HUDEP-2 (cell line): ENCODE measurements around the gene SERPINB10.
"Not testable (repeated sequence)": the region's sequence is repeated elsewhere in the genome, so short reads cannot be mapped to it uniquely, and the experiment has no call there.

Experiments used
- DNase-seq, 76 experiments: peaks; one replicate each; lab custom pipeline; 2025; ENCODE audit not compliant: unreplicated experiment in 76 of 76; lab: John Stamatoyannopoulos, UW

The SERPINB10 gene

GRCh38 chr18:63940543-63941050 lies 32.8 kb downstream of the SERPINB10 start:
- DNase-seq: not testable (repeated sequence)

GRCh38 chr18:63947051-63947790 lies 39.5 kb downstream of the SERPINB10 start:
- no peak for DNase-seq

- no peak for DNase-seq
Measured at GRCh38 chr18:63949068-63949737, 41.4 kb downstream of the SERPINB10 start, which contains the start of gene HMSD. TSS of gene HMSD (plus strand) at chr18:63949301. CDS start at chr18:63953456, 4,155 bp downstream.

- no peak for DNase-seq
Measured at GRCh38 chr18:63951302-63951705, 43.5 kb downstream of the SERPINB10 start.

GRCh38 chr18:63953811-63954210 lies 46.1 kb downstream of the SERPINB10 start:
- no peak for DNase-seq

- DNase-seq: no peak
Measured at GRCh38 chr18:63956755-63957154, 49.0 kb downstream of the SERPINB10 start.

GRCh38 chr18:63960891-63961290 lies 53.1 kb downstream of the SERPINB10 start:
- no peak for DNase-seq

DNA sequence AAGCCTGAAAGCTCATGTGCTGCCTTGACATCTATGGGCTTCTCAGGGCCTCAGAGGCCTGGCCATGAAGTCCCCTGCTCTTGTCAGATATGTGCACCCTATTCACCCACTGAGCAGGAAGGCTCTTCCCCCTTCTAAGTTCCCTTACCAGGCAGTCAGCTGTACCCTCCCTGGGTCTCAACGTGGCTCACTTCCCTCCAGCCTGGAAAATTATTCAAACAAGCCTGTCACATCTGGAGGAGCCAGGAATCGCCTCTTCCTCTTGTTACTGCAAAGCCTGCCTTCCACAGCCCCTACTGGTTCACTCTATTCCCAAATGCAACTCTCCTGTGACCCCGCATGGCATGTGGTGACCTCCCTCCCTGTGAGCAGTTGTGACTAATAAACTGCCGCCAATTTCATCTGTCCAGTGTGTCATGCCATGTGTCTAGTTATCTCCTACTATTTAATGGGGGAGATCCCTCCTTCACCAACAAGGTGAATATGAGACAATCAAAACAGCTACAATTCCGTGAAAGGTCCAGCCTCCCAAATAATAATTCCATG lies 53.8 kb downstream of the SERPINB10 start:
- DNase-seq: no peak

DNA sequence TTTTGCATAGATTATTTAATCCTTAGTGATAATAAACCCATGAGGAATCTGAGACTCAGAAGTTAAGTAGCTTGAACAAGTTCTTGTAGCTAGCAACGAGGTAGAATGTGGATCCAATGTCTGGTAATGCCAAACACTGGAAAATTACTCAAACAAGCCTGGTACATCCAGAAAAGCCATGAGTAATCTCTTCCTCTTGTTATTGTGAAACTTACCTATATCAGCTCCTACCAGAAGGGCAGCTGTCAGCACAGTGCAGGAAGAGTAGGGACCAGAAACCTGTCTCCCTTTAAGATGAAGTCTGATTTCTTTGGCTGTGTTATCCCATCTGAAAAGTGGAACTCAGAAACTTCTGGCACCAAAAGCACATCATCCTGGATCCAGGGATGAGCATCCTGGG lies 54.4 kb downstream of the SERPINB10 start:
- no peak for DNase-seq

DNA sequence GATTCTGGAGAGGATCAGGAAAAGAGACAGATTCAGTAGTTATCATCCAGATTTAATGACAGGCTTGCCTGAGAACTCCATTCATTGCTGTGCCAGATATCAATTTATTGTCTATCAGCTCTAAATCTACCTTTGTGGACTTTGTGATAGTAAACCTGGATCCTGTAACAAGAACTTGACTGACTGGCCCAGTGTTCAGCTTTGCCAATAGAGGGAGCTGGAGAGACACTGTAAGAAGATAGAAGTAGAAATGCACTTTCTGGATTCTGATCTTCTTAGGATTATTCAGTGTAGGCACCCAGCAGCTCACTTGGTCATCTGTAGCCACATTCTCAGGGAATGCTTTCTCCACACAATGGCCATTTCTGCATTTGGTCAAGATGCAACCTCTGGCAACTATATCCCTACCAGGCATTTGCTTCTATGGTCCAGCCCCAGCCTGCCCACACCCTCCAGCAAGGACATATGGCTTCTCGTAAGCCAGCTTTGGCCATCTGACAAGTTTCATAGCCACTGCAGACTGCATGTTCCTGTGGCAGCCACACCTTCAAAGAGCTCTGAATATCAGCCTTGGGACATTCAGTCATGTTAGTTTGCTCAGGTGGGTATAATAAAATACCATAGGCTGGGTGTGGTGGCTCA lies 56.0 kb downstream of the SERPINB10 start:
- peak in 12 of 76 experiments; percentile 5 to 41 (median 16) for DNase-seq

GRCh38 chr18:63964908-63965307 lies 57.1 kb downstream of the SERPINB10 start:
- DNase-seq: no peak

- DNase-seq: no peak
Measured at GRCh38 chr18:63965716-63966330, 58.1 kb downstream of the SERPINB10 start.

DNA sequence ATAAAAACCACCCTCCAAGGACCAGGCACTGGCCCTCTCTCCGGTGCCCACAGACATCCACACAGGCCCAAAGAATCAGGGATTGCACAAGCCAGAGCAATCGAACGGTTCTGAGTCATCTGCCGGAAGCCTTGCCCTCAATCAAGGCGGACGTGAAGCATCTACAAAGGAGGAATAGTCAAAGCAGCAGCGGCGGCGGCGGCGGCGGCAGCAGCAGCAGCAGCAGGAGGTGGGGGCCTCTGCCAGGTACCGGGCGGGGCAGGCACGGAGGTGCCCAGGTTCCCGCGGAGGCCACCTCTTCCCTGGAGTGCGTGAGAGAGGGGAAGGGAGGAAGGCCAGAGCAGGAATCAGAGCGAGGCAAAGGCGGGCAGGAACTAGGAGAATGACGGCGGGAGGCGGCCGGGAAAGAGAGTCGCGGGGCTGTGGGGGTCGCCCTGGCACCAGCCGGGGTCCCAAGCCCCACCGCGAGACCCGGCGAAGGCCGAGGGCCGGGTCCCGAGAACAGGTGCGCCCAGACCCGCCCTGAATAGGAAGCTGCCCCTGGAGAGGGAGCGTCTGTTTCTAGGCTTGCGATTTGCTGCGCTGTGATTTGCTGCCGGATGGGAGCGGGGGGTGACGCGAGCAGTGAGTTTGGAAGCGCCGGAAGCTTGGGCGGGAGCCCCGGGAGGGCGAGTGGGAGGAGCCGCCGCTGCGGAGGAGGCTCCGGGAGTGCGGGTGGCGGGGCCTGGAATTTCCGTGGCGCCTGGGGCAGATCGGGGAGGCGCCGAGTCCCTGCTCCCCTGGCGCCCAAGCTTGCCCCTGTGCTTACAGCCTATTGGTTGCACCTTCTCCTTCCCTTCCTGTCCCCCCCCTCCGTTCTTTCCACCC lies 62.4 kb downstream of the SERPINB10 start, which contains the start of gene SERPINB8:
SERPINB8 (plus strand) TSS at position 140 of the 867 bp plus-strand sequence. CDS start 8,228 bp downstream, outside the sequence.
- DNase-seq: no peak

GRCh38 chr18:63970809-63971205 lies 63.0 kb downstream of the SERPINB10 start:
- DNase-seq: no peak

DNA sequence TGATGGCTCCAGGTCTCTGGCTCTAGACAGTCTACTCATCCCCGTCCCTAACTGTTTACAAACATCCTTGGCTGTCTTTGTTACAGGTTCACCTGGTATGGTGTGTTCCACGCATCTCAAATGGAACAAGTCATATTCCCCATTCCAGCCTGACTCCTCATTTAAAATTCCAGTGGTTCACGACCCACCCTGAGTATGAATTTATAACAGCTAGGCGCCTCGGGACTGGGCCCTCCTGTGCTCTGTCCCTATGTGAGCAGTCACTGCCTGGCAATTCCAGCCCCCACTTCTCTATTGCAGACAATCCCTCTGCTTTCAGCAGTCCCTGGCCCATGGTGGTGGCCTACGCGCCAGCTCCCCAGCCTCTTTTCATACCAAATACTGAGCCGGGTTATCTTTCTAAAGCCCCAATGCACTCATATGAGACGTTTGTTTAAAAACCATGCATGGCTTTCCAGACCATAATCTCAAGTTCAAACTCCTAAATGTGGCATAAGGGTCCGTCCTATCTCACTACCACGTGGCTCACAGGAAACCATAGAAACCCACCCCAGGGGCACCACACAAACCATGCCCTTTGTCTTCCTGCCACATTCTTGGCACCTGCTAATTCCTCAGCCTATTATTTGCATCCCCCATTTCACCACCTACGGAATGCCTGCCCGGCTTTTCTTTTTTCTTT lies 63.7 kb downstream of the SERPINB10 start:
- no peak for DNase-seq

- DNase-seq: no peak
Measured at GRCh38 chr18:63972002-63972376, 64.2 kb downstream of the SERPINB10 start.

GRCh38 chr18:63974991-63975390 lies 67.2 kb downstream of the SERPINB10 start:
- peak in 3 of 76 experiments; percentile 0 to 2 (median 1) for DNase-seq

- DNase-seq: no peak
Measured at GRCh38 chr18:63975628-63976027, 67.9 kb downstream of the SERPINB10 start.

GRCh38 chr18:63977040-63977439 lies 69.3 kb downstream of the SERPINB10 start:
- DNase-seq: no peak
